Measurements from ENCODE around the gene BEST1.

DNA sequence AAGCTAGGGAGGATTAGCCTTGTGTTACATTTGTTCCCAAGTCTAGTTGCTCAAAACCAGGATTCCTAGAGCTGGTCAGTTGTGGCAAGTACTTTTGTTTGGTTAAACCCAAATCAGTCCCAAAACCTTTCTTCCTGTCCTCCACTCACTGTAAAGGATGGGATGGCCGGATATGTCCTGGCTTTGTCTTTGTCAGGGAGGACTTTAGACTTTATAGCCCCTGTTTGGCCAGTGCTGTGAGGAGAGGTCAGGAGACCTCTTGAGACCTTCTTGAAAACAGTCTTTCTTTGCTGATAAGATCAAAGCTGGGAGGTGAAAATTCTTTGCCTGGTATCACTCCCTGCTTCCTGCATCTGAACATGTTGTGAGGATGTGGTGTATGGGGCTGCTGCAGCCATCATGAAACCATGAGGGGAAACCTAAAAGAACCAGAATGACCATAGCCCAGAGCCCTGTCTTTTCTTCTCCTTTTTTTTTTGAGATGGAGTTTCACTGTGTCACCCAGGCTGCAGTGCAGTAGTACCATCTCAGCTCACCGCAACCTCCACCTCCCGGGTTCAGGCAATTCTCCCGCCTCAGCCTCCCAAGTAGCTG lies 60.9 kb downstream of the BEST1 start:
- TF ChIP-seq, protein P1, sequence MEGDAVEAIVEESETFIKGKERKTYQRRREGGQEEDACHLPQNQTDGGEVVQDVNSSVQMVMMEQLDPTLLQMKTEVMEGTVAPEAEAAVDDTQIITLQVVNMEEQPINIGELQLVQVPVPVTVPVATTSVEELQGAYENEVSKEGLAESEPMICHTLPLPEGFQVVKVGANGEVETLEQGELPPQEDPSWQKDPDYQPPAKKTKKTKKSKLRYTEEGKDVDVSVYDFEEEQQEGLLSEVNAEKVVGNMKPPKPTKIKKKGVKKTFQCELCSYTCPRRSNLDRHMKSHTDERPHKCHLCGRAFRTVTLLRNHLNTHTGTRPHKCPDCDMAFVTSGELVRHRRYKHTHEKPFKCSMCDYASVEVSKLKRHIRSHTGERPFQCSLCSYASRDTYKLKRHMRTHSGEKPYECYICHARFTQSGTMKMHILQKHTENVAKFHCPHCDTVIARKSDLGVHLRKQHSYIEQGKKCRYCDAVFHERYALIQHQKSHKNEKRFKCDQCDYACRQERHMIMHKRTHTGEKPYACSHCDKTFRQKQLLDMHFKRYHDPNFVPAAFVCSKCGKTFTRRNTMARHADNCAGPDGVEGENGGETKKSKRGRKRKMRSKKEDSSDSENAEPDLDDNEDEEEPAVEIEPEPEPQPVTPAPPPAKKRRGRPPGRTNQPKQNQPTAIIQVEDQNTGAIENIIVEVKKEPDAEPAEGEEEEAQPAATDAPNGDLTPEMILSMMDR (conservative IDR thresholded peaks at IDR 0.05; ENCODE audit: low read length), result no peak
- TF ChIP-seq EZH2phosphoT487 (IDR thresholded peaks at IDR 0.05; ENCODE audit: borderline replicate concordance, low read depth, low read length), result no peak

Data from OCI-LY7 (cell line).